ENCODE measurements around the gene LZTR1. TPM values are rescaled to one million over a fixed set of nuclear protein-coding genes. Genes with fewer than 3 reads are reported as not detected.

LZTR1 gene
- total RNA-seq, 2 experiments from 2014 or later: 29.1 to 34.5 TPM

- intact Hi-C loops (cut with micrococcal nuclease): no loop called here
- H3K4me1 Mint-ChIP-seq (ENCODE audit: low read depth): peaks cover 11% of the 10 kb centered on the region
- ChIA-PET POLR2A (interaction anchor here (0.9 kb wide), 1 partner anchor 36 kb away, joined by 3 read pairs; no protein-coding TSS in a partner anchor), CTCF (interaction anchor here (2.3 kb wide), 1 partner anchor 69 kb away, joined by 5 read pairs; no protein-coding TSS in a partner anchor)
- TF ChIP-seq, protein P1, sequence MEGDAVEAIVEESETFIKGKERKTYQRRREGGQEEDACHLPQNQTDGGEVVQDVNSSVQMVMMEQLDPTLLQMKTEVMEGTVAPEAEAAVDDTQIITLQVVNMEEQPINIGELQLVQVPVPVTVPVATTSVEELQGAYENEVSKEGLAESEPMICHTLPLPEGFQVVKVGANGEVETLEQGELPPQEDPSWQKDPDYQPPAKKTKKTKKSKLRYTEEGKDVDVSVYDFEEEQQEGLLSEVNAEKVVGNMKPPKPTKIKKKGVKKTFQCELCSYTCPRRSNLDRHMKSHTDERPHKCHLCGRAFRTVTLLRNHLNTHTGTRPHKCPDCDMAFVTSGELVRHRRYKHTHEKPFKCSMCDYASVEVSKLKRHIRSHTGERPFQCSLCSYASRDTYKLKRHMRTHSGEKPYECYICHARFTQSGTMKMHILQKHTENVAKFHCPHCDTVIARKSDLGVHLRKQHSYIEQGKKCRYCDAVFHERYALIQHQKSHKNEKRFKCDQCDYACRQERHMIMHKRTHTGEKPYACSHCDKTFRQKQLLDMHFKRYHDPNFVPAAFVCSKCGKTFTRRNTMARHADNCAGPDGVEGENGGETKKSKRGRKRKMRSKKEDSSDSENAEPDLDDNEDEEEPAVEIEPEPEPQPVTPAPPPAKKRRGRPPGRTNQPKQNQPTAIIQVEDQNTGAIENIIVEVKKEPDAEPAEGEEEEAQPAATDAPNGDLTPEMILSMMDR (IDR thresholded peaks at IDR 0.05): no peak
- peaks cover 10% of the 10 kb centered on the region for H3K36me3 Mint-ChIP-seq (ENCODE audit: low read depth)
- no peak overlapping the region for H3K4me3 Mint-ChIP-seq
- DNase-seq (no peak), ATAC-seq (no peak)
- H3K27me3 Mint-ChIP-seq: peaks cover 19% of the 10 kb centered on the region
- no peaks in the 10 kb centered on the region for H3K9me3 Mint-ChIP-seq
- H3K27ac Mint-ChIP-seq: no peak overlapping the region
Observed at GRCh38 chr22:20955548-20955947, 26.5 kb upstream of the LZTR1 start.

- peaks cover 12% of the 10 kb centered on the region for H3K4me1 Mint-ChIP-seq (ENCODE audit: low read depth)
- peaks cover 10% of the 10 kb centered on the region for H3K36me3 Mint-ChIP-seq (ENCODE audit: low read depth)
- no peak overlapping the region for H3K27ac Mint-ChIP-seq
- POLR2A ChIA-PET: interaction anchor here (0.7 to 0.9 kb wide), 2 partner anchors 35 to 43 kb away, joined by 3 read pairs; no protein-coding TSS in a partner anchor
- TF ChIP-seq, protein P1 (IDR thresholded peaks at IDR 0.05): no peak
- DNase-seq (no peak), ATAC-seq (no peak)
- no peaks in the 10 kb centered on the region for H3K9me3 Mint-ChIP-seq
- peak overlapping the region; percentile 26 for H3K4me3 Mint-ChIP-seq
- CTCF ChIA-PET: interaction anchor here (1.4 to 2.3 kb wide), 2 partner anchors 70 to 146 kb away, joined by 4 to 5 read pairs; no protein-coding TSS in a partner anchor
- H3K27me3 Mint-ChIP-seq: peaks cover 19% of the 10 kb centered on the region
- intact Hi-C loops (cut with micrococcal nuclease): no loop called here
Observed at GRCh38 chr22:20956258-20957101, 25.6 kb upstream of the LZTR1 start.

GRCh38 chr22:20957102-20957682 lies 24.9 kb upstream of the LZTR1 start:
- Mint-ChIP-seq H3K36me3 (ENCODE audit: low read depth) (peaks cover 9% of the 10 kb centered on the region), H3K27ac (no peak overlapping the region), H3K27me3 (peaks cover 19% of the 10 kb centered on the region), H3K9me3 (no peaks in the 10 kb centered on the region), H3K4me3 (peak overlapping the region; percentile 41), H3K4me1 (ENCODE audit: low read depth) (peaks cover 16% of the 10 kb centered on the region)
- ATAC-seq (no peak), DNase-seq (no peak)
- intact Hi-C loops (cut with micrococcal nuclease): no loop called here
- TF ChIP-seq, protein P1 (IDR thresholded peaks at IDR 0.05): no peak
- ChIA-PET POLR2A (interaction anchor here (0.7 to 1.1 kb wide), 2 partner anchors 25 to 42 kb away, joined by 3 to 4 read pairs; partner anchors contain the start of gene LZTR1), CTCF (interaction anchor here (1.4 kb wide), 1 partner anchor 146 kb away, joined by 4 read pairs; no protein-coding TSS in a partner anchor)

- POLR2A ChIA-PET: interaction anchor here (0.5 to 1.1 kb wide), 2 partner anchors 24 to 56 kb away, joined by 4 to 5 read pairs; partner anchors contain the start of gene LZTR1
- DNase-seq: no peak
- Mint-ChIP-seq H3K4me1 (ENCODE audit: low read depth) (peaks cover 16% of the 10 kb centered on the region), H3K27me3 (peaks cover 19% of the 10 kb centered on the region), H3K36me3 (ENCODE audit: low read depth) (peaks cover 9% of the 10 kb centered on the region), H3K4me3 (peak overlapping the region; percentile 41), H3K9me3 (no peaks in the 10 kb centered on the region), H3K27ac (no peak overlapping the region)
- TF ChIP-seq, protein P1 (IDR thresholded peaks at IDR 0.05): no peak
- peak; percentile 25 for ATAC-seq
- CTCF ChIA-PET: interaction anchor here (0.9 to 1.4 kb wide), 6 partner anchors 21 to 154 kb away, joined by 3 to 4 read pairs (median 3); partner anchors contain the start of gene THAP7
- intact Hi-C loops (cut with micrococcal nuclease): no loop called here
Observed at GRCh38 chr22:20957683-20958431, 24.2 kb upstream of the LZTR1 start.
